Fibroblast of lung (primary cell): ENCODE measurements around the gene SHANK2. TPM values are rescaled to one million over a fixed set of nuclear protein-coding genes. Genes with fewer than 3 reads are reported as not detected.

Experiments used
- DNase-seq, 2 donors: peaks; one replicate each; pipeline versions ENCODE4 v3.0.0 to v3.0.0-alpha.2; 2010; ENCODE audit warnings: low read depth in 2 of 2
- H2AFZ ChIP-seq: 2 replicates; pipeline ENCODE4 v1.5.1; 2012; ENCODE audit warnings: low read length, control low read depth, inconsistent platforms
- H3K27ac ChIP-seq: 2 replicates; pipeline ENCODE4 v1.5.1; 2011; ENCODE audit warnings: low read length, control low read depth; ENCODE audit not compliant: insufficient read depth
- H3K27me3 ChIP-seq: 2 replicates; pipeline ENCODE4 v1.5.1; 2011; ENCODE audit warnings: mild to moderate bottlenecking, low read length; ENCODE audit not compliant: control insufficient read depth, insufficient read depth
- H3K36me3 ChIP-seq: 2 replicates; pipeline ENCODE4 v1.5.1; 2011; ENCODE audit warnings: low read length; ENCODE audit not compliant: control insufficient read depth, insufficient read depth
- H3K4me1 ChIP-seq: 2 replicates; pipeline ENCODE4 v1.5.1; 2011; ENCODE audit warnings: low read length; ENCODE audit not compliant: control insufficient read depth, insufficient read depth; ENCODE audit errors: extremely low read depth
- H3K4me2 ChIP-seq: 2 replicates; pipeline ENCODE4 v1.5.1; 2011; ENCODE audit warnings: low read length, control low read depth; ENCODE audit not compliant: insufficient read depth; ENCODE audit errors: extremely low read depth
- H3K4me3 ChIP-seq, 4 experiments: fragments of 200-600 bp in 1 of 4; sonication (generic) in 1 of 4; replicated peaks in 1 of 4; 2 replicates each; pipeline ENCODE4 v1.5.1; 2011 to 2016; ENCODE audit warnings: low read length in 4 of 4, low read depth in 3 of 4, mild to moderate bottlenecking in 3 of 4, control low read depth in 2 of 4, inconsistent platforms in 1 of 4, mixed read lengths in 1 of 4; ENCODE audit not compliant: insufficient read depth in 1 of 4; ENCODE audit errors: control extremely low read depth in 1 of 4
- H3K79me2 ChIP-seq: 2 replicates; pipeline ENCODE4 v1.5.1; 2012; ENCODE audit warnings: mild to moderate bottlenecking, low read length, inconsistent platforms; ENCODE audit not compliant: control insufficient read depth, insufficient read depth
- H3K9ac ChIP-seq: 2 replicates; pipeline ENCODE4 v1.5.1; 2011; ENCODE audit warnings: mild to moderate bottlenecking, low read length, control low read depth; ENCODE audit not compliant: insufficient read depth
- H3K9me3 ChIP-seq: 2 replicates; pipeline ENCODE4 v1.5.1; 2012; ENCODE audit warnings: low read depth, low read length; ENCODE audit not compliant: control insufficient read depth, insufficient read depth
- H4K20me1 ChIP-seq: 2 replicates; pipeline ENCODE4 v1.5.1; 2011; ENCODE audit warnings: low read length; ENCODE audit not compliant: control insufficient read depth, insufficient read depth; ENCODE audit errors: extremely low read depth
- EZH2 ChIP-seq: IDR thresholded peaks from 2 replicates; pipeline ENCODE4 v1.5.1; 2012; ENCODE audit warnings: low read length, control low read depth, mild to moderate bottlenecking; ENCODE audit errors: missing control alignments
- polyA plus RNA-seq, 2 donors: library from polyadenylated mRNA; depleted of rRNA in 1 of 2; stranded (reverse) in 1 of 2; unstranded in 1 of 2; fragments of >200 nt; gene quantifications; 2 replicates each; pipeline ENCODE4 v1.2.1, GENCODE V29; 2011 to 2012; ENCODE audit warnings: missing spikeins in 1 of 2
- total RNA-seq: library from RNA; depleted of rRNA; stranded (reverse); fragments of >200 nt; gene quantifications from 2 replicates; pipeline ENCODE4 v1.2.1, GENCODE V29; 2014
- TF ChIP-seq, protein P1 (sequence below), 2 donors: IDR thresholded peaks in 1 of 2; conservative IDR thresholded peaks in 1 of 2; 1 replicate in 1 of 2; 2 replicates in 1 of 2; pipeline ENCODE4 v1.5.1; 2011 to 2012; ENCODE audit warnings: low read length in 2 of 2, control low read depth in 1 of 2, inconsistent platforms in 1 of 2, low read depth in 1 of 2, mild to moderate bottlenecking in 1 of 2

Gene SHANK2
- total and polyA plus RNA-seq, 2 donors (not counting 1 experiment from before 2014, with no cell fraction given), result 3.2 to 11.6 TPM

DNA sequence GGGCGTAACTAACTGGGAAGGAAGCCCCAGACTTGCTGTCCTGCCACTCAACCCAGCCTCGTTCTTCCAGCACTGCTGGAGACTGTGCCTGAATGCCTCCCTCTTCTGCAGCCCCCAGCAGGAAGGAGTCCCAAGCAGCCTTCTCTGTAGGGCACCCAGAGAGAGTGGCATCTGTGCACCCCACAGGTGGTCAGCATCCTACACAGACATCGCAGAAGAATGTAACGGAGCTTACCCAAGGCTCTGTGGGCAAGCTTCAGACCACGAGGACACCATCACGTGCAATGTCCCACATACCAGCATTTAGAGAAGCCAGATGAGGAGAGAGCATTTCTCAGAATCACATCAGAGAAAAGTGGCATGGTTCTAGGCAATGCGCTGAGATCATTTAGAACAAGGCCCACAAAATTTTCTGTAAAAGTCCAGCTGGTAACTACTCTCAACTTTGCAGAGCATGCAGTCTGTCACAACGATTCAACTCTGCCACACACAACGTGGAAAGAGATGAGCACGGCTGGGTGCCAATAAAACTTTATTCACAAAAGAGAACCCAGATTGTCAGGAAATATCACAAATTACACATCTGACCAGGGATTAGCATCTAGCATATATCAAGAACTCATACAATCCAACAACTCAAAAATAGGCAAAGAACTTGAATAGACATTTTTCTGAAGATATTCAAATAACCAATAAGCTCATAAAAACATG lies 33.4 kb downstream of the SHANK2 start:
- Histone ChIP-seq H3K27ac (no peak overlapping the region), H3K36me3 (no peaks in the 10 kb centered on the region), H4K20me1 (no peaks in the 10 kb centered on the region), H3K4me2 (no peak overlapping the region), H3K9me3 (no peaks in the 10 kb centered on the region), H3K27me3 (no peaks in the 10 kb centered on the region), H3K4me1 (no peaks in the 10 kb centered on the region), H2AFZ (no peak overlapping the region), H3K4me3 (no peak overlapping the region), H3K9ac (no peak overlapping the region), H3K79me2 (no peaks in the 10 kb centered on the region)
- DNase-seq, result no peak
- TF ChIP-seq, protein P1, sequence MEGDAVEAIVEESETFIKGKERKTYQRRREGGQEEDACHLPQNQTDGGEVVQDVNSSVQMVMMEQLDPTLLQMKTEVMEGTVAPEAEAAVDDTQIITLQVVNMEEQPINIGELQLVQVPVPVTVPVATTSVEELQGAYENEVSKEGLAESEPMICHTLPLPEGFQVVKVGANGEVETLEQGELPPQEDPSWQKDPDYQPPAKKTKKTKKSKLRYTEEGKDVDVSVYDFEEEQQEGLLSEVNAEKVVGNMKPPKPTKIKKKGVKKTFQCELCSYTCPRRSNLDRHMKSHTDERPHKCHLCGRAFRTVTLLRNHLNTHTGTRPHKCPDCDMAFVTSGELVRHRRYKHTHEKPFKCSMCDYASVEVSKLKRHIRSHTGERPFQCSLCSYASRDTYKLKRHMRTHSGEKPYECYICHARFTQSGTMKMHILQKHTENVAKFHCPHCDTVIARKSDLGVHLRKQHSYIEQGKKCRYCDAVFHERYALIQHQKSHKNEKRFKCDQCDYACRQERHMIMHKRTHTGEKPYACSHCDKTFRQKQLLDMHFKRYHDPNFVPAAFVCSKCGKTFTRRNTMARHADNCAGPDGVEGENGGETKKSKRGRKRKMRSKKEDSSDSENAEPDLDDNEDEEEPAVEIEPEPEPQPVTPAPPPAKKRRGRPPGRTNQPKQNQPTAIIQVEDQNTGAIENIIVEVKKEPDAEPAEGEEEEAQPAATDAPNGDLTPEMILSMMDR (conservative IDR thresholded peaks at IDR 0.05 in 1 of 2, IDR thresholded peaks at IDR 0.05 in 1 of 2; ENCODE audit: low read depth in 1 of 2, low read length in 2 of 2), result no peak
- no peak for TF ChIP-seq EZH2

DNA sequence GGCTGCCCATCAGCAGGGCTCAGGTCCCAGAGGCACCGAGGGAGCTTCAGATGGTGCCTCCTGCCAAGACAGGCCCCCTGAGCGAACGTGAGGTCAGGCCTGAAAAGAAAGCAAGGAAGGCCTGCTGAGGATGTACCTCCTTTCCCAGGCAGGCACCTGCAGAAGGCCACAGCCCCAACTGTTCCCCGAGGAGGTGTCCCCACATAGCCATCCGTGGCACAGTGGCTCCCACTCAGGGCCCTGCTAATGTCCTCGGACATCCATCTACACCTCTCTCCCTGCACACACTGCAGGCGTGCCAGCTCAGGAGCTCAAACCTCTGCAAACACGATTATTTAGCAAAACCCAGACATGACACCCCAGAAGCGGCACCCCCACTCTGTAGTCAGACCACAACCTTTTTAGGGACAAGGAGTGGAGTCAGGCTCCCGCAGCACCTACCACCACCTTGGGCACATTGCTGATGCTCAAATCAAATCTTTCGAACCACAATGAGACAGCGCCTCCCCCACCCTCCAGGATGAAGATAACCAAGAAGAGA lies 36.9 kb downstream of the SHANK2 start:
- DNase-seq, result no peak

More for the DNA sequence above, 36.9 kb downstream of the SHANK2 start:
- no peak overlapping the region for H3K4me2 ChIP-seq
- H2AFZ ChIP-seq, result no peak overlapping the region
- no peaks in the 10 kb centered on the region for H3K36me3 ChIP-seq
- no peaks in the 10 kb centered on the region for H3K9me3 ChIP-seq
- H3K27ac ChIP-seq, result no peak overlapping the region
- no peaks in the 10 kb centered on the region for H3K79me2 ChIP-seq
- H3K4me1 ChIP-seq, result peaks cover 2% of the 10 kb centered on the region
- H3K27me3 ChIP-seq, result no peaks in the 10 kb centered on the region
- no peak overlapping the region for H3K4me3 ChIP-seq
- no peak overlapping the region for H3K9ac ChIP-seq
- TF ChIP-seq, protein P1 (conservative IDR thresholded peaks at IDR 0.05 in 1 of 2, IDR thresholded peaks at IDR 0.05 in 1 of 2; ENCODE audit: low read depth in 1 of 2, low read length in 2 of 2), result no peak
- no peak for TF ChIP-seq EZH2
- no peaks in the 10 kb centered on the region for H4K20me1 ChIP-seq
